RWPE1 (cell line): Measurements from ENCODE around the gene ADAT2.

Experiments used
- CTCF ChIA-PET: fragments of 350-600 bp; sonication (Branson Sonifier 250); formaldehyde crosslinking; extraction: SDS; loops from one replicate; lab custom pipeline; 2021; lab: Yijun Ruan, JAX
- POLR2A ChIA-PET: fragments of 400-600 bp; formaldehyde crosslinking; extraction: SDS; loops from one replicate; lab custom pipeline; 2020; ENCODE audit warnings: antibody characterized with exemption; ENCODE audit not compliant: low non-redundant PET; lab: Yijun Ruan, JAX
- DNase-seq: peaks from one replicate; pipeline ENCODE4 v3.0.0; 2012; ENCODE audit warnings: low spot score
- H3K27ac ChIP-seq: fragments of 450-650 bp; 2 replicates; pipeline ENCODE4 v1.5.1; 2017
- TF ChIP-seq, protein P1 (sequence below): fragments of 450-650 bp; conservative IDR thresholded peaks from 2 replicates; pipeline ENCODE4 v1.5.1; 2017; ENCODE audit warnings: low read depth, mild to moderate bottlenecking

ADAT2 gene

GRCh38 chr6:143400258-143401067, 50.0 kb downstream of the ADAT2 start:
- H3K27ac ChIP-seq: no peak overlapping the region
- DNase-seq: no peak
- TF ChIP-seq, protein P1, sequence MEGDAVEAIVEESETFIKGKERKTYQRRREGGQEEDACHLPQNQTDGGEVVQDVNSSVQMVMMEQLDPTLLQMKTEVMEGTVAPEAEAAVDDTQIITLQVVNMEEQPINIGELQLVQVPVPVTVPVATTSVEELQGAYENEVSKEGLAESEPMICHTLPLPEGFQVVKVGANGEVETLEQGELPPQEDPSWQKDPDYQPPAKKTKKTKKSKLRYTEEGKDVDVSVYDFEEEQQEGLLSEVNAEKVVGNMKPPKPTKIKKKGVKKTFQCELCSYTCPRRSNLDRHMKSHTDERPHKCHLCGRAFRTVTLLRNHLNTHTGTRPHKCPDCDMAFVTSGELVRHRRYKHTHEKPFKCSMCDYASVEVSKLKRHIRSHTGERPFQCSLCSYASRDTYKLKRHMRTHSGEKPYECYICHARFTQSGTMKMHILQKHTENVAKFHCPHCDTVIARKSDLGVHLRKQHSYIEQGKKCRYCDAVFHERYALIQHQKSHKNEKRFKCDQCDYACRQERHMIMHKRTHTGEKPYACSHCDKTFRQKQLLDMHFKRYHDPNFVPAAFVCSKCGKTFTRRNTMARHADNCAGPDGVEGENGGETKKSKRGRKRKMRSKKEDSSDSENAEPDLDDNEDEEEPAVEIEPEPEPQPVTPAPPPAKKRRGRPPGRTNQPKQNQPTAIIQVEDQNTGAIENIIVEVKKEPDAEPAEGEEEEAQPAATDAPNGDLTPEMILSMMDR: no peak
- ChIA-PET CTCF (interaction anchor here (1.3 kb wide), 1 partner anchor 63 kb away, joined by 5 read pairs; no protein-coding TSS in a partner anchor), POLR2A (no interaction called here)

DNA sequence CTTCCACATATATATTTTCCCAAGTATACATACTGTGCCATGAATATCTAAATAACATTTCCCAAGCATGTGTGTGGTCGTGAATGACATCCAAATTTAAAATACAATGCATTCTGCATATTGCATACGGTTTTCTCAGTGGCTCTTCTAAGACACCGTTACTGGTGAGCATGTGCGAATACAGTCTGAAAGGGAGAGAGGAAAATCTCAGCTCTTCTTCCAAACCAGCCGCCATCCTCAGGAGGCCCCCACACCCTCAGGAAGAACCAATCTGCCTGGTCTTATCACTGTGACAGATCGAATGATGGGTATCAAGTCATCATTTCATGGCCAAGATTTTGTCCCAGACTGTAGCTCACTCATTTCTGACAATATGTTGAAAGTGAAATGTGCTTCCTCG, 50.7 kb downstream of the ADAT2 start:
- TF ChIP-seq, protein P1: no peak
- no peak for DNase-seq
- CTCF ChIA-PET: interaction anchor here (0.6 to 1.3 kb wide), 2 partner anchors 62 to 925 kb away, joined by 3 to 5 read pairs; no protein-coding TSS in a partner anchor
- POLR2A ChIA-PET: interaction anchor here (0.5 kb wide), 1 partner anchor 223 kb away, joined by 3 read pairs; no protein-coding TSS in a partner anchor
- H3K27ac ChIP-seq: no peak overlapping the region

DNA sequence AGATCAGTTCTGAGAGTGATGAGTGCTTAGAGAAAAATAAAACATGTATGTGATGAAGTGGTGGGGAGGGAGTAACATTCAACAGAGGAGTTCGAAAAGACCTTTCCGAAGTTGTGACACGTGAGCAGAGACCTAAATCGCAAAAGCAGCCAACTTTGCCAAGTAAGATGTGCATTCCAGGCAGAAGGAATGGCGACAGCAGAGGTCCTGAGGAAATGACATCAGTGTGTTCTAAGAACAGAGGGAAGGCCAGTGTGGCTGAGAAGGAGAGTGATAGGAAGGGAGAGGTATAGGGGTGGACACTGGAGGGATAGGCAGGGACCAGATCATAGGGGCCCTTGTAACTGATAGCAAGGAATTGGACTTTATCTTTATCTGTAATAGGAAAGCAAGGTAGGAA, 51.3 kb downstream of the ADAT2 start:
- TF ChIP-seq, protein P1: no peak
- ChIA-PET POLR2A (interaction anchor here (0.5 to 0.6 kb wide), 2 partner anchors 172 to 223 kb away, joined by 3 read pairs; no protein-coding TSS in a partner anchor), CTCF (interaction anchor here (0.6 kb wide), 1 partner anchor 924 kb away, joined by 3 read pairs; no protein-coding TSS in a partner anchor)
- H3K27ac ChIP-seq: peak overlapping the region; percentile 97
- no peak for DNase-seq

- CTCF ChIA-PET: interaction anchor here (0.7 to 0.8 kb wide), 2 partner anchors 96 to 127 kb away, joined by 3 to 4 read pairs; no protein-coding TSS in a partner anchor
- TF ChIP-seq, protein P1: no peak
- peak overlapping the region; percentile 97 for H3K27ac ChIP-seq
- POLR2A ChIA-PET: no interaction called here
- DNase-seq: peak; percentile 99
Measured at GRCh38 chr6:143397227-143398222, 53.0 kb downstream of the ADAT2 start.

GRCh38 chr6:143396497-143397226, 53.8 kb downstream of the ADAT2 start:
- no peak for DNase-seq
- CTCF ChIA-PET: interaction anchor here (0.5 to 0.6 kb wide), 2 partner anchors 15 to 194 kb away, joined by 5 to 8 read pairs; no protein-coding TSS in a partner anchor
- peak overlapping the region; percentile 97 for H3K27ac ChIP-seq
- TF ChIP-seq, protein P1: no peak
- POLR2A ChIA-PET: no interaction called here
